Liver (tissue), 3 donors: Measurements from ENCODE around the gene HSD17B11.

Source experiments
- CTCF ChIP-seq: fragments of 150-350 bp; IDR thresholded peaks from 2 replicates; pipeline ENCODE4 v1.5.1; 2017; ENCODE audit warnings: improper control_type of control experiment, low read depth, low read length; ENCODE audit not compliant: missing input control
- FOXA1 ChIP-seq: IDR thresholded peaks from 2 replicates; pipeline ENCODE4 v1.6.1; 2016; ENCODE audit warnings: antibody characterized with exemption
- GABPA ChIP-seq, 2 donors: IDR thresholded peaks in 1 of 2; conservative IDR thresholded peaks in 1 of 2; 2 replicates each; pipeline ENCODE4 v1.6.1; 2016; ENCODE audit warnings: antibody characterized with exemption in 2 of 2, mild to moderate bottlenecking in 1 of 2, moderate library complexity in 1 of 2
- HNF4A ChIP-seq, 2 donors: conservative IDR thresholded peaks; 2 replicates each; pipeline ENCODE4 v1.6.1; 2016; ENCODE audit warnings: antibody characterized with exemption in 2 of 2, mild to moderate bottlenecking in 2 of 2
- HNF4G ChIP-seq: IDR thresholded peaks from 2 replicates; pipeline ENCODE4 v1.6.1; 2016; ENCODE audit warnings: antibody characterized with exemption
- JUND ChIP-seq, 2 donors: IDR thresholded peaks; 2 replicates each; pipeline ENCODE4 v1.6.1; 2016; ENCODE audit warnings: antibody characterized with exemption in 2 of 2
- MAX ChIP-seq: IDR thresholded peaks from 2 replicates; pipeline ENCODE4 v1.6.1; 2016; ENCODE audit warnings: antibody characterized with exemption
- REST ChIP-seq: IDR thresholded peaks from 2 replicates; pipeline ENCODE4 v1.6.1; 2016; ENCODE audit warnings: antibody characterized with exemption, mild to moderate bottlenecking
- TAF1 ChIP-seq: conservative IDR thresholded peaks from 2 replicates; pipeline ENCODE4 v1.6.1; 2016; ENCODE audit warnings: antibody characterized with exemption, mild to moderate bottlenecking
- TF ChIP-seq, protein P1 (sequence below): IDR thresholded peaks from 2 replicates; pipeline ENCODE4 v1.6.1; 2016; ENCODE audit warnings: antibody characterized with exemption
- donor health status: healthy.
- donor health status: healthy.

DNA sequence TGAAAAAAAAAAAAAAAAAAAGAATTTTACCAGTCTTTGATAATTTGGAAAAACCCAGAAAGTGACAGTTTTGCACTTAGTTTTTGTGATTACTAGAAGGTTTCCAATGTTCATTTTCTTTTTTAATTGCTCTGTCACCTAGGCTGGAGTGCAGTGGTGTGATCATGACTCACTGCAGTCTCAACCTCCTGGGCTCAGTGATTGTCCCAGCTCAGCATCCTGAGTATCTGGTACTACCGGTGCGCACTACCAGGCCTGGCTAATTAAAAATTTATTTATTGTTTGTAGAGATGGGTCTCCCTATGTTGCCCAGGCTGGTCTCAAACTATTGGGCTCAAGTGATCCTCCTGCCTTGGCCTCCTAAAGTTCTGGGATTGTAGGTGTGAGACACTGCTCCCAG, 34.7 kb upstream of the HSD17B11 start:
- TF ChIP-seq REST: no peak
- TF ChIP-seq TAF1: no peak
- no peak for TF ChIP-seq CTCF
- no peak for TF ChIP-seq JUND (IDR thresholded peaks at IDR 0.05)
- no peak for TF ChIP-seq HNF4A (conservative IDR thresholded peaks at IDR 0.05)
- TF ChIP-seq HNF4G: no peak
- TF ChIP-seq GABPA (IDR thresholded peaks at IDR 0.05 in 1 of 2, conservative IDR thresholded peaks at IDR 0.05 in 1 of 2): no peak
- no peak for TF ChIP-seq FOXA1
- TF ChIP-seq, protein P1, sequence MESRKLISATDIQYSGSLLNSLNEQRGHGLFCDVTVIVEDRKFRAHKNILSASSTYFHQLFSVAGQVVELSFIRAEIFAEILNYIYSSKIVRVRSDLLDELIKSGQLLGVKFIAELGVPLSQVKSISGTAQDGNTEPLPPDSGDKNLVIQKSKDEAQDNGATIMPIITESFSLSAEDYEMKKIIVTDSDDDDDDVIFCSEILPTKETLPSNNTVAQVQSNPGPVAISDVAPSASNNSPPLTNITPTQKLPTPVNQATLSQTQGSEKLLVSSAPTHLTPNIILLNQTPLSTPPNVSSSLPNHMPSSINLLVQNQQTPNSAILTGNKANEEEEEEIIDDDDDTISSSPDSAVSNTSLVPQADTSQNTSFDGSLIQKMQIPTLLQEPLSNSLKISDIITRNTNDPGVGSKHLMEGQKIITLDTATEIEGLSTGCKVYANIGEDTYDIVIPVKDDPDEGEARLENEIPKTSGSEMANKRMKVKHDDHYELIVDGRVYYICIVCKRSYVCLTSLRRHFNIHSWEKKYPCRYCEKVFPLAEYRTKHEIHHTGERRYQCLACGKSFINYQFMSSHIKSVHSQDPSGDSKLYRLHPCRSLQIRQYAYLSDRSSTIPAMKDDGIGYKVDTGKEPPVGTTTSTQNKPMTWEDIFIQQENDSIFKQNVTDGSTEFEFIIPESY: no peak
- no peak for TF ChIP-seq MAX
